HepG2 (cell line): Measurements from ENCODE around the gene MRPL58. TPM values are rescaled to one million over a fixed set of nuclear protein-coding genes. Genes with fewer than 3 reads are reported as not detected.

Source experiments
- HNRNPLL ChIP-seq: fragments of 200-400 bp; formaldehyde crosslinking; IDR thresholded peaks from 2 replicates; pipeline ENCODE4 v1.6.1; 2017; ENCODE audit warnings: mild to moderate bottlenecking, low read depth, low read length; ENCODE audit not compliant: poor library complexity, severe bottlenecking
- KAT2B ChIP-seq: fragments of 150-350 bp; IDR thresholded peaks from 2 replicates; pipeline ENCODE4 v1.6.1; 2014; ENCODE audit warnings: low read depth, low read length, borderline replicate concordance
- MIER2 ChIP-seq: IDR thresholded peaks from 2 replicates; pipeline ENCODE4 v1.6.1; 2016; ENCODE audit warnings: missing biosample characterization, missing genetic modification reagents
- NFIC ChIP-seq: IDR thresholded peaks from 2 replicates; pipeline ENCODE4 v1.6.1; 2012; ENCODE audit warnings: mild to moderate bottlenecking, low read length, inconsistent platforms
- SP4 ChIP-seq: sonication (generic); formaldehyde crosslinking; IDR thresholded peaks from 2 replicates; pipeline ENCODE4 v1.8.1; 2023; ENCODE audit warnings: mild to moderate bottlenecking, missing genetic modification reagents
- TCF7L2 ChIP-seq: IDR thresholded peaks from 2 replicates; pipeline ENCODE4 v1.6.1; 2011; ENCODE audit warnings: mild to moderate bottlenecking, low read depth, low read length, moderate library complexity
- ZNF607 ChIP-seq: sonication (generic); formaldehyde crosslinking; IDR thresholded peaks from 2 replicates; pipeline ENCODE4 v1.5.1; 2020; ENCODE audit warnings: missing genetic modification reagents, mild to moderate bottlenecking, borderline replicate concordance
- ZNF616 ChIP-seq: sonication (generic); formaldehyde crosslinking; IDR thresholded peaks from 2 replicates; pipeline ENCODE4 v1.5.0; 2020; ENCODE audit warnings: low read depth, mild to moderate bottlenecking, missing genetic modification reagents
- polyA plus RNA-seq, 8 experiments: library from polyadenylated mRNA; depleted of rRNA in 3 of 8; stranded (reverse) in 7 of 8; unstranded in 1 of 8; fragments of >200 nt; fragmentation: Illumina TruSeq in 4 of 8; extraction: Trizol in 4 of 8; gene quantifications; 2 replicates each; pipeline versions ENCODE4 v1.2.1 to v1.2.3, GENCODE V29; 2011 to 2016; ENCODE audit warnings: low read depth in 4 of 8, missing spikeins in 1 of 8, mixed read lengths in 1 of 8; ENCODE audit not compliant: insufficient read depth in 1 of 8
- total RNA-seq, 5 experiments: library from RNA; depleted of rRNA; stranded (reverse); fragments of >200 nt; fragmentation: Illumina TruSeq; extraction: Trizol; gene quantifications; 2 replicates each; pipeline ENCODE4 v1.2.3, GENCODE V29; 2016; ENCODE audit warnings: low read depth in 1 of 5
- TF ChIP-seq, protein P1 (sequence below): sonication (generic); formaldehyde crosslinking; IDR thresholded peaks from 2 replicates; pipeline ENCODE4 v1.4.0; 2020; ENCODE audit warnings: missing genetic modification reagents
- TF ChIP-seq, protein P2 (sequence below): IDR thresholded peaks from 2 replicates; pipeline ENCODE4 v1.6.1; 2016
- TF ChIP-seq, protein P3 (sequence below): sonication (generic); formaldehyde crosslinking; IDR thresholded peaks from 2 replicates; pipeline ENCODE4 v1.9.0; 2021; ENCODE audit warnings: missing genetic modification reagents, borderline replicate concordance
- TF ChIP-seq, protein P4 (sequence below): sonication (generic); formaldehyde crosslinking; IDR thresholded peaks from 2 replicates; pipeline ENCODE4; 2020; ENCODE audit warnings: missing genetic modification reagents, mild to moderate bottlenecking, borderline replicate concordance
- TF ChIP-seq, protein P5 (sequence below): sonication (generic); formaldehyde crosslinking; IDR thresholded peaks from 2 replicates; pipeline ENCODE4 v1.5.0; 2020; ENCODE audit warnings: missing genetic modification reagents, mild to moderate bottlenecking, borderline replicate concordance
- TF ChIP-seq, protein P6 (sequence below): IDR thresholded peaks from 2 replicates; pipeline ENCODE4 v1.6.1; 2016
- TF ChIP-seq, protein P7 (sequence below): IDR thresholded peaks from 2 replicates; pipeline ENCODE4 v1.6.1; 2016; ENCODE audit warnings: low read depth, borderline replicate concordance
- TF ChIP-seq, protein P8 (sequence below): sonication (generic); formaldehyde crosslinking; IDR thresholded peaks from 2 replicates; pipeline ENCODE4 v1.4.0; 2020; ENCODE audit warnings: missing genetic modification reagents

The MRPL58 gene
- total and polyA plus RNA-seq, 2 of the 13 experiments (the other 11 are each of a cell fraction or from before 2014, with no cell fraction given): 44.9 to 68.9 TPM

DNA sequence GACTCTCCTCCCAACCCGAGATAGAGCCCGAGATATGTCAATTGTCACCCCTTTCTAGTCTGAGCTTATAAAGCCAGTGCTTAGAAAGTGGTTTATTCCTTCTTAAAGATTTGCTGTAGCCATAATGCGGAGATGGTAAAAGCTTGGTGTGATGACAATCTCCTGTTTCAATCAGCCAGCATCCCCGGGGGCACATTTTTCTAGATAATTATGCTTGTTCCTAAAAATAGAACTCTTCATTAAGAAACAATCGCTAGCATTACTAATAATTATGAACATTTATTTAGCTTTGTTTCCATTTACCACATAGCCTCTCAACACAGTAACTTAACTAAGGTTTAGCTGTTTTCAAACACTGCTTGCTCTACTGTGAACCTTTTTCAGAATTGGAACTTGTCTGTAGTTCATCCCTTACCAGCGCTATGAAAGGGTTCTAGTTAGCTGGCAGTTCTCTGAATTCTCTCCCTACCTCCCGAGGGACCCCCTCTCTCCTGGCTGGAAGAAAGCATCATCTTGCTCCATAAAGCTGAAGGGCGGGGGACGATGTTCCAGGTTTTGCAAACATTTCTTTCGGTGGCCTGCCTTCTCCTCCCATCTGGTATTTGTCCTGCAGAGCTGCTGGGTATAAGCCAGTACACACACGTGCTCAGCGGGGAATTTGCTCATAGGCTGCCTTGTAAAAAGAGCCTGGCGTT lies 922 bp upstream of the MRPL58 start (continued):
- TF ChIP-seq, protein P1, sequence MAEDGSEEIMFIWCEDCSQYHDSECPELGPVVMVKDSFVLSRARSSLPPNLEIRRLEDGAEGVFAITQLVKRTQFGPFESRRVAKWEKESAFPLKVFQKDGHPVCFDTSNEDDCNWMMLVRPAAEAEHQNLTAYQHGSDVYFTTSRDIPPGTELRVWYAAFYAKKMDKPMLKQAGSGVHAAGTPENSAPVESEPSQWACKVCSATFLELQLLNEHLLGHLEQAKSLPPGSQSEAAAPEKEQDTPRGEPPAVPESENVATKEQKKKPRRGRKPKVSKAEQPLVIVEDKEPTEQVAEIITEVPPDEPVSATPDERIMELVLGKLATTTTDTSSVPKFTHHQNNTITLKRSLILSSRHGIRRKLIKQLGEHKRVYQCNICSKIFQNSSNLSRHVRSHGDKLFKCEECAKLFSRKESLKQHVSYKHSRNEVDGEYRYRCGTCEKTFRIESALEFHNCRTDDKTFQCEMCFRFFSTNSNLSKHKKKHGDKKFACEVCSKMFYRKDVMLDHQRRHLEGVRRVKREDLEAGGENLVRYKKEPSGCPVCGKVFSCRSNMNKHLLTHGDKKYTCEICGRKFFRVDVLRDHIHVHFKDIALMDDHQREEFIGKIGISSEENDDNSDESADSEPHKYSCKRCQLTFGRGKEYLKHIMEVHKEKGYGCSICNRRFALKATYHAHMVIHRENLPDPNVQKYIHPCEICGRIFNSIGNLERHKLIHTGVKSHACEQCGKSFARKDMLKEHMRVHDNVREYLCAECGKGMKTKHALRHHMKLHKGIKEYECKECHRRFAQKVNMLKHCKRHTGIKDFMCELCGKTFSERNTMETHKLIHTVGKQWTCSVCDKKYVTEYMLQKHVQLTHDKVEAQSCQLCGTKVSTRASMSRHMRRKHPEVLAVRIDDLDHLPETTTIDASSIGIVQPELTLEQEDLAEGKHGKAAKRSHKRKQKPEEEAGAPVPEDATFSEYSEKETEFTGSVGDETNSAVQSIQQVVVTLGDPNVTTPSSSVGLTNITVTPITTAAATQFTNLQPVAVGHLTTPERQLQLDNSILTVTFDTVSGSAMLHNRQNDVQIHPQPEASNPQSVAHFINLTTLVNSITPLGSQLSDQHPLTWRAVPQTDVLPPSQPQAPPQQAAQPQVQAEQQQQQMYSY (CRISPR knock-in tag): 0 out of 2 replicates have a peak, but pooled peaks have one; percentile 14
- TF ChIP-seq NFIC: no peak
- TF ChIP-seq, protein P2, sequence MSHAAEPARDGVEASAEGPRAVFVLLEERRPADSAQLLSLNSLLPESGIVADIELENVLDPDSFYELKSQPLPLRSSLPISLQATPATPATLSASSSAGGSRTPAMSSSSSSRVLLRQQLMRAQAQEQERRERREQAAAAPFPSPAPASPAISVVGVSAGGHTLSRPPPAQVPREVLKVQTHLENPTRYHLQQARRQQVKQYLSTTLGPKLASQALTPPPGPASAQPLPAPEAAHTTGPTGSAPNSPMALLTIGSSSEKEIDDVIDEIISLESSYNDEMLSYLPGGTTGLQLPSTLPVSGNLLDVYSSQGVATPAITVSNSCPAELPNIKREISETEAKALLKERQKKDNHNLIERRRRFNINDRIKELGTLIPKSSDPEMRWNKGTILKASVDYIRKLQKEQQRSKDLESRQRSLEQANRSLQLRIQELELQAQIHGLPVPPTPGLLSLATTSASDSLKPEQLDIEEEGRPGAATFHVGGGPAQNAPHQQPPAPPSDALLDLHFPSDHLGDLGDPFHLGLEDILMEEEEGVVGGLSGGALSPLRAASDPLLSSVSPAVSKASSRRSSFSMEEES (CRISPR knock-in tag): no peak
- no peak for TF ChIP-seq MIER2 (CRISPR knock-in tag)
- TF ChIP-seq, protein P3, sequence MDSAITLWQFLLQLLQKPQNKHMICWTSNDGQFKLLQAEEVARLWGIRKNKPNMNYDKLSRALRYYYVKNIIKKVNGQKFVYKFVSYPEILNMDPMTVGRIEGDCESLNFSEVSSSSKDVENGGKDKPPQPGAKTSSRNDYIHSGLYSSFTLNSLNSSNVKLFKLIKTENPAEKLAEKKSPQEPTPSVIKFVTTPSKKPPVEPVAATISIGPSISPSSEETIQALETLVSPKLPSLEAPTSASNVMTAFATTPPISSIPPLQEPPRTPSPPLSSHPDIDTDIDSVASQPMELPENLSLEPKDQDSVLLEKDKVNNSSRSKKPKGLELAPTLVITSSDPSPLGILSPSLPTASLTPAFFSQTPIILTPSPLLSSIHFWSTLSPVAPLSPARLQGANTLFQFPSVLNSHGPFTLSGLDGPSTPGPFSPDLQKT (CRISPR knock-in tag): no peak
- no peak for TF ChIP-seq HNRNPLL
- TF ChIP-seq ZNF607 (CRISPR knock-in tag): no peak
- TF ChIP-seq, protein P4, sequence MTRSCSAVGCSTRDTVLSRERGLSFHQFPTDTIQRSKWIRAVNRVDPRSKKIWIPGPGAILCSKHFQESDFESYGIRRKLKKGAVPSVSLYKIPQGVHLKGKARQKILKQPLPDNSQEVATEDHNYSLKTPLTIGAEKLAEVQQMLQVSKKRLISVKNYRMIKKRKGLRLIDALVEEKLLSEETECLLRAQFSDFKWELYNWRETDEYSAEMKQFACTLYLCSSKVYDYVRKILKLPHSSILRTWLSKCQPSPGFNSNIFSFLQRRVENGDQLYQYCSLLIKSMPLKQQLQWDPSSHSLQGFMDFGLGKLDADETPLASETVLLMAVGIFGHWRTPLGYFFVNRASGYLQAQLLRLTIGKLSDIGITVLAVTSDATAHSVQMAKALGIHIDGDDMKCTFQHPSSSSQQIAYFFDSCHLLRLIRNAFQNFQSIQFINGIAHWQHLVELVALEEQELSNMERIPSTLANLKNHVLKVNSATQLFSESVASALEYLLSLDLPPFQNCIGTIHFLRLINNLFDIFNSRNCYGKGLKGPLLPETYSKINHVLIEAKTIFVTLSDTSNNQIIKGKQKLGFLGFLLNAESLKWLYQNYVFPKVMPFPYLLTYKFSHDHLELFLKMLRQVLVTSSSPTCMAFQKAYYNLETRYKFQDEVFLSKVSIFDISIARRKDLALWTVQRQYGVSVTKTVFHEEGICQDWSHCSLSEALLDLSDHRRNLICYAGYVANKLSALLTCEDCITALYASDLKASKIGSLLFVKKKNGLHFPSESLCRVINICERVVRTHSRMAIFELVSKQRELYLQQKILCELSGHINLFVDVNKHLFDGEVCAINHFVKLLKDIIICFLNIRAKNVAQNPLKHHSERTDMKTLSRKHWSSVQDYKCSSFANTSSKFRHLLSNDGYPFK (CRISPR knock-in tag): no peak
- TF ChIP-seq ZNF616 (CRISPR knock-in tag): no peak
- TF ChIP-seq, protein P5, sequence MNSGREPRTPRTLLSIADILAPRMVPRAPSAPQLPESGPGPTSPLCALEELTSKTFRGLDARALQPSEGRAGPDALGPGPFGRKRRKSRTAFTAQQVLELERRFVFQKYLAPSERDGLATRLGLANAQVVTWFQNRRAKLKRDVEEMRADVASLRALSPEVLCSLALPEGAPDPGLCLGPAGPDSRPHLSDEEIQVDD (CRISPR knock-in tag): 0 out of 2 replicates have a peak, but pooled peaks have one; percentile 0
- TF ChIP-seq, protein P6, sequence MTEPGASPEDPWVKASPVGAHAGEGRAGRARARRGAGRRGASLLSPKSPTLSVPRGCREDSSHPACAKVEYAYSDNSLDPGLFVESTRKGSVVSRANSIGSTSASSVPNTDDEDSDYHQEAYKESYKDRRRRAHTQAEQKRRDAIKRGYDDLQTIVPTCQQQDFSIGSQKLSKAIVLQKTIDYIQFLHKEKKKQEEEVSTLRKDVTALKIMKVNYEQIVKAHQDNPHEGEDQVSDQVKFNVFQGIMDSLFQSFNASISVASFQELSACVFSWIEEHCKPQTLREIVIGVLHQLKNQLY (CRISPR knock-in tag): no peak
- no peak for TF ChIP-seq KAT2B
- no peak for TF ChIP-seq TCF7L2
- TF ChIP-seq, protein P7, sequence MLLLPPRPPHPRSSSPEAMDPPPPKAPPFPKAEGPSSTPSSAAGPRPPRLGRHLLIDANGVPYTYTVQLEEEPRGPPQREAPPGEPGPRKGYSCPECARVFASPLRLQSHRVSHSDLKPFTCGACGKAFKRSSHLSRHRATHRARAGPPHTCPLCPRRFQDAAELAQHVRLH (CRISPR knock-in tag): no peak
- no peak for TF ChIP-seq SP4 (CRISPR knock-in tag)
- TF ChIP-seq, protein P8, sequence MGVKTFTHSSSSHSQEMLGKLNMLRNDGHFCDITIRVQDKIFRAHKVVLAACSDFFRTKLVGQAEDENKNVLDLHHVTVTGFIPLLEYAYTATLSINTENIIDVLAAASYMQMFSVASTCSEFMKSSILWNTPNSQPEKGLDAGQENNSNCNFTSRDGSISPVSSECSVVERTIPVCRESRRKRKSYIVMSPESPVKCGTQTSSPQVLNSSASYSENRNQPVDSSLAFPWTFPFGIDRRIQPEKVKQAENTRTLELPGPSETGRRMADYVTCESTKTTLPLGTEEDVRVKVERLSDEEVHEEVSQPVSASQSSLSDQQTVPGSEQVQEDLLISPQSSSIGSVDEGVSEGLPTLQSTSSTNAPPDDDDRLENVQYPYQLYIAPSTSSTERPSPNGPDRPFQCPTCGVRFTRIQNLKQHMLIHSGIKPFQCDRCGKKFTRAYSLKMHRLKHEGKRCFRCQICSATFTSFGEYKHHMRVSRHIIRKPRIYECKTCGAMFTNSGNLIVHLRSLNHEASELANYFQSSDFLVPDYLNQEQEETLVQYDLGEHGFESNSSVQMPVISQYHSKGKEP (CRISPR knock-in tag): no peak
